HEK293 (cell line): ENCODE measurements around the gene LCN6.

ENCODE experiments used
- CTCF ChIA-PET: fragments of 350-600 bp; formaldehyde crosslinking; extraction: SDS; loops from one replicate; lab custom pipeline; 2021; ENCODE audit warnings: antibody characterized with exemption; lab: Yijun Ruan, JAX
- POLR2A ChIA-PET: fragments of 300-600 bp; formaldehyde crosslinking; extraction: SDS; loops from one replicate; lab custom pipeline; 2020; ENCODE audit warnings: antibody characterized with exemption, inconsistent platforms; lab: Yijun Ruan, JAX
- H3K27ac ChIP-seq: fragments of 200-500 bp; sonication (Bioruptor generic); 2 replicates; pipeline ENCODE4 v1.5.1; 2014; ENCODE audit warnings: low read depth, low read length, control low read depth, inconsistent platforms; ENCODE audit errors: extremely low read depth
- H3K36me3 ChIP-seq, 2 experiments: fragments of 200-500 bp in 1 of 2; sonication (Bioruptor generic) in 1 of 2; 1 replicate in 1 of 2; 2 replicates in 1 of 2; pipeline ENCODE4 v1.5.1; 2014 to 2017; ENCODE audit warnings: inconsistent platforms in 2 of 2, low read length in 2 of 2; ENCODE audit not compliant: control insufficient read depth in 2 of 2, insufficient read depth in 1 of 2
- H3K4me1 ChIP-seq: fragments of 200-500 bp; sonication (Bioruptor generic); 2 replicates; pipeline ENCODE4 v1.5.1; 2014; ENCODE audit warnings: mild to moderate bottlenecking, low read length, inconsistent platforms; ENCODE audit not compliant: control insufficient read depth, insufficient read depth
- H3K4me3 ChIP-seq: 2 replicates; pipeline ENCODE4 v1.5.1; 2011; ENCODE audit warnings: low read depth, mild to moderate bottlenecking, control low read depth, low read length, moderate library complexity
- H3K9me3 ChIP-seq: fragments of 200-500 bp; sonication (Bioruptor generic); 2 replicates; pipeline ENCODE4 v1.5.1; 2014; ENCODE audit warnings: low read depth, low read length, inconsistent platforms; ENCODE audit not compliant: control insufficient read depth, insufficient read depth
- BCL11B ChIP-seq: fragments of 450-650 bp; formaldehyde crosslinking; IDR thresholded peaks from 2 replicates; pipeline ENCODE4 v1.5.1; 2016; ENCODE audit warnings: low read depth, missing biosample characterization, missing genetic modification characterization
- EGR2 ChIP-seq: fragments of 450-650 bp; formaldehyde crosslinking; IDR thresholded peaks from 2 replicates; pipeline ENCODE4 v1.5.1; 2016; ENCODE audit warnings: low read depth, missing biosample characterization, missing genetic modification characterization
- KLF1 ChIP-seq: fragments of 450-650 bp; formaldehyde crosslinking; IDR thresholded peaks from 2 replicates; pipeline ENCODE4 v1.5.1; 2016; ENCODE audit warnings: missing biosample characterization, missing genetic modification characterization
- KLF9 ChIP-seq: fragments of 450-650 bp; formaldehyde crosslinking; IDR thresholded peaks from 2 replicates; pipeline ENCODE4 v1.5.1; 2016; ENCODE audit warnings: missing biosample characterization, missing genetic modification characterization, low read depth
- ZFHX2 ChIP-seq: fragments of 450-650 bp; formaldehyde crosslinking; conservative IDR thresholded peaks from 2 replicates; pipeline ENCODE4 v1.5.1; 2016; ENCODE audit warnings: missing biosample characterization, missing genetic modification characterization
- ZIC2 ChIP-seq: fragments of 450-650 bp; formaldehyde crosslinking; IDR thresholded peaks from 2 replicates; pipeline ENCODE4 v1.5.1; 2016; ENCODE audit warnings: missing biosample characterization, missing genetic modification characterization
- ZNF600 ChIP-seq: fragments of 450-650 bp; formaldehyde crosslinking; IDR thresholded peaks from 2 replicates; pipeline ENCODE4 v1.5.1; 2016; ENCODE audit warnings: missing biosample characterization, missing genetic modification characterization
- ZNF837 ChIP-seq: fragments of 450-650 bp; formaldehyde crosslinking; IDR thresholded peaks from 2 replicates; pipeline ENCODE4 v1.5.1; 2016; ENCODE audit warnings: missing biosample characterization, missing genetic modification characterization
- TF ChIP-seq, protein P1 (sequence below): fragments of 450-650 bp; formaldehyde crosslinking; IDR thresholded peaks from 2 replicates; pipeline ENCODE4; 2016; ENCODE audit warnings: missing biosample characterization, missing genetic modification characterization
- TF ChIP-seq, protein P2 (sequence below): fragments of 450-650 bp; formaldehyde crosslinking; IDR thresholded peaks from 2 replicates; pipeline ENCODE4 v1.5.1; 2016; ENCODE audit warnings: missing biosample characterization, missing genetic modification characterization, low read depth
- TF ChIP-seq, protein P3 (sequence below): fragments of 450-650 bp; formaldehyde crosslinking; IDR thresholded peaks from 2 replicates; pipeline ENCODE4 v1.5.1; 2017; ENCODE audit warnings: missing biosample characterization, missing genetic modification characterization
- TF ChIP-seq, protein P4 (sequence below): fragments of 450-650 bp; formaldehyde crosslinking; IDR thresholded peaks from 2 replicates; pipeline ENCODE4 v1.5.1; 2017; ENCODE audit warnings: missing biosample characterization, missing genetic modification characterization

The LCN6 gene

DNA sequence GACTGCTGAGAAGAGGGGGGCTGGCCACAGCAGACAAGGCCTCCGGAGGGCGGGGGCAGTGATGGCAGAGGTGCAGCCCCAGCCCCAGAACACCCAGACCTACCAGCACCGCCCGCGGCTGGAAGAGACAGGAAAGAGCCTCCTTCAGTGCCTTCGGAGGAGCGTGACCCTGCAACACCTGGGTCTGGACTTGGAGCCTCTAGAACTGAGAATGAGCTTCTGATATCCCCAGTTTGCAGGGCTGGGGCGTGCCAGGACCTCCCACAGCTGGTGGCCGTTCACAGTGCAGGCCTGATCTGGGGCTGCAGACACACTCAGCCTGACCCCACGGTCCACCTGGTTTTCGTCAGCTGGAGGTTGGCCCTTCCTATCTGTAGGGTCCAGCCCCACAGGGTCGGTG lies 14.7 kb downstream of the LCN6 start (continued):
- TF ChIP-seq, protein P1, sequence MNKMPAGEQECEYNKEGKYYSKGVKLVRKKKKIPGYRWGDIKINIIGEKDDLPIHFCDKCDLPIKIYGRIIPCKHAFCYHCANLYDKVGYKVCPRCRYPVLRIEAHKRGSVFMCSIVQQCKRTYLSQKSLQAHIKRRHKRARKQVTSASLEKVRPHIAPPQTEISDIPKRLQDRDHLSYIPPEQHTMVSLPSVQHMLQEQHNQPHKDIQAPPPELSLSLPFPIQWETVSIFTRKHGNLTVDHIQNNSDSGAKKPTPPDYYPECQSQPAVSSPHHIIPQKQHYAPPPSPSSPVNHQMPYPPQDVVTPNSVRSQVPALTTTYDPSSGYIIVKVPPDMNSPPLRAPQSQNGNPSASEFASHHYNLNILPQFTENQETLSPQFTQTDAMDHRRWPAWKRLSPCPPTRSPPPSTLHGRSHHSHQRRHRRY (tag by site-specific recombination): no peak
- TF ChIP-seq EGR2 (tag by site-specific recombination): no peak
- no peak for TF ChIP-seq BCL11B (tag by site-specific recombination)

DNA sequence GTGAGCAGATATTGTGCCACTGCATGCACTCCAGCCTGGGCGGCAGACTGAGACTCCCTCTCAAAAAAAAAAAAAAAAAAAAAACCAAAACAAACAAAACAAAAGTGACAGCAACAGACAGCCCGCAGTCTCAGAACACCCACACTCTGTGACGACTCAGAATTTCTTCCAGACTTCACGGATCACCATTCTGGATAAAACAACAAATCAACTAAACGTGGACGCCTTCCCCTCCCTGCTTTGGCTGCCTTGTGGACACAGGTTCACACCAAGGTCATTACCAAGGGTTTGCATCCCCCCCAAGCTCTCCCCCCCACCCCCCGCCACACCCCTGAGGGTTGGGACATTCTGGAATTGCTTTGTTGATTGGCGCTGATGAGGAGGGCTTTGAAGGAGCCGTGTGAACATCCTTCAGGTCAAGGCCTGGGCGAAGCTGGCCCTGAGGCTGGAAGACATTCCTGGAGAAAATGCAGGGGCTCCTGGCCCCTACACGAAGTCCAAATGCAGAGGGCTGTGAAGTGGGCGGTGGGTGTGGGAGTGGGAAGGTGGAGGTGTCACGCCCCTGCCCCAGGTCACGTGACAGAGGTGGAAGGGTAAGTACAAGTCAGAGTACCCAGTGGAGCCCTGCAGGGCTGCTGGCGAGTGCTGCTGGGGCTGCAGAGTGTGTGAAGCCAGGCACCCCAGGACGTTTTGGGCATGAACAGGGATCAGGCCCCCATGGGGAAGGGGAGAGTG lies 15.7 kb downstream of the LCN6 start:
- ChIA-PET POLR2A (interaction anchor here (0.7 to 0.8 kb wide), 3 partner anchors 15 to 23 kb away, joined by 3 to 5 read pairs (median 4); no protein-coding TSS in a partner anchor), CTCF (interaction anchor here (1.6 kb wide), 1 partner anchor 28 kb away, joined by 3 read pairs; no protein-coding TSS in a partner anchor)
- Histone ChIP-seq H3K9me3 (no peaks in the 10 kb centered on the region), H3K27ac (no peak overlapping the region), H3K4me1 (no peaks in the 10 kb centered on the region), H3K4me3 (no peak overlapping the region), H3K36me3 (no peaks in the 10 kb centered on the region)
- TF ChIP-seq ZFHX2 (tag by site-specific recombination) (peak; percentile 89), ZNF600 (tag by site-specific recombination) (peak; percentile 61), KLF1 (tag by site-specific recombination) (peak; percentile 77), ZNF837 (no peak), KLF9 (peak; percentile 27; the same call in 1 of the 2 replicates), ZIC2 (tag by site-specific recombination) (peak; percentile 54; the same call in 1 of the 2 replicates), EGR2 (tag by site-specific recombination) (peak; percentile 84)
- TF ChIP-seq, protein P2, sequence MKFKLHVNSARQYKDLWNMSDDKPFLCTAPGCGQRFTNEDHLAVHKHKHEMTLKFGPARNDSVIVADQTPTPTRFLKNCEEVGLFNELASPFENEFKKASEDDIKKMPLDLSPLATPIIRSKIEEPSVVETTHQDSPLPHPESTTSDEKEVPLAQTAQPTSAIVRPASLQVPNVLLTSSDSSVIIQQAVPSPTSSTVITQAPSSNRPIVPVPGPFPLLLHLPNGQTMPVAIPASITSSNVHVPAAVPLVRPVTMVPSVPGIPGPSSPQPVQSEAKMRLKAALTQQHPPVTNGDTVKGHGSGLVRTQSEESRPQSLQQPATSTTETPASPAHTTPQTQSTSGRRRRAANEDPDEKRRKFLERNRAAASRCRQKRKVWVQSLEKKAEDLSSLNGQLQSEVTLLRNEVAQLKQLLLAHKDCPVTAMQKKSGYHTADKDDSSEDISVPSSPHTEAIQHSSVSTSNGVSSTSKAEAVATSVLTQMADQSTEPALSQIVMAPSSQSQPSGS (tag by site-specific recombination): no peak

DNA sequence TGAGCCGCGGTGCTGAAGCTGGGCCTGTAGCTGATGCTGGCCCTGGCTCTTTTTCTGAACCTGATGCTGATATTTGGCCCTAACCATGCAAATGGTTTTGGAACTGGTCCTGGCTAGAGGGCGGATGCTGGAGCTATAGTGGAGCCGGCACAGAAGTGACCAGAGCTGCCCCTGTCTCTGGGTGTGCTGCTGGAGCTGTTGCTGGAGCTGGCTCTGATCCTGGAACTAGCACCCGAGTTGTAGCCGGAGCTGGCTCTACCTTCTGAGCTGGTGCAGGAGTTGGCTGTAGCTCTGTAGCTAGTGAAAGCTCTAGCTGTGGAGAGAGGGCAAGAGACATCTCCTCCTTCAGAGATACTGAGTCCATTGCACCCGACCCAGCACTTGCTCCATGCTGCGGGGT lies 18.4 kb downstream of the LCN6 start:
- ChIA-PET CTCF (interaction anchor here (0.5 to 3.9 kb wide), 11 partner anchors 8 to 401 kb away, joined by 3 to 14 read pairs (median 4); partner anchors contain the start of gene LCN8), POLR2A (interaction anchor here (0.9 to 4.0 kb wide), 6 partner anchors 9 to 305 kb away, joined by 3 to 79 read pairs (median 6); partner anchors contain the start of genes DIPK1B and LCN10)
- H3K4me3 ChIP-seq: no peak overlapping the region
- no peaks in the 10 kb centered on the region; the same call in 1 of the 2 replicates for H3K4me1 ChIP-seq
- H3K9me3 ChIP-seq: no peaks in the 10 kb centered on the region
- H3K36me3 ChIP-seq: peaks cover 0 to 21% of the 10 kb centered on the region in 2 experiments; a peak in 2 of 3 replicates
- H3K27ac ChIP-seq: no peak overlapping the region
- TF ChIP-seq, protein P3, sequence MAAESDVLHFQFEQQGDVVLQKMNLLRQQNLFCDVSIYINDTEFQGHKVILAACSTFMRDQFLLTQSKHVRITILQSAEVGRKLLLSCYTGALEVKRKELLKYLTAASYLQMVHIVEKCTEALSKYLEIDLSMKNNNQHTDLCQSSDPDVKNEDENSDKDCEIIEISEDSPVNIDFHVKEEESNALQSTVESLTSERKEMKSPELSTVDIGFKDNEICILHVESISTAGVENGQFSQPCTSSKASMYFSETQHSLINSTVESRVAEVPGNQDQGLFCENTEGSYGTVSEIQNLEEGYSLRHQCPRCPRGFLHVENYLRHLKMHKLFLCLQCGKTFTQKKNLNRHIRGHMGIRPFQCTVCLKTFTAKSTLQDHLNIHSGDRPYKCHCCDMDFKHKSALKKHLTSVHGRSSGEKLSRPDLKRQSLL: peak; percentile 97
- TF ChIP-seq, protein P4, sequence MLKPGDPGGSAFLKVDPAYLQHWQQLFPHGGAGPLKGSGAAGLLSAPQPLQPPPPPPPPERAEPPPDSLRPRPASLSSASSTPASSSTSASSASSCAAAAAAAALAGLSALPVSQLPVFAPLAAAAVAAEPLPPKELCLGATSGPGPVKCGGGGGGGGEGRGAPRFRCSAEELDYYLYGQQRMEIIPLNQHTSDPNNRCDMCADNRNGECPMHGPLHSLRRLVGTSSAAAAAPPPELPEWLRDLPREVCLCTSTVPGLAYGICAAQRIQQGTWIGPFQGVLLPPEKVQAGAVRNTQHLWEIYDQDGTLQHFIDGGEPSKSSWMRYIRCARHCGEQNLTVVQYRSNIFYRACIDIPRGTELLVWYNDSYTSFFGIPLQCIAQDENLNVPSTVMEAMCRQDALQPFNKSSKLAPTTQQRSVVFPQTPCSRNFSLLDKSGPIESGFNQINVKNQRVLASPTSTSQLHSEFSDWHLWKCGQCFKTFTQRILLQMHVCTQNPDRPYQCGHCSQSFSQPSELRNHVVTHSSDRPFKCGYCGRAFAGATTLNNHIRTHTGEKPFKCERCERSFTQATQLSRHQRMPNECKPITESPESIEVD (tag by site-specific recombination): no peak
- TF ChIP-seq, all 188 proteins: peak for 1
